Peyer's patch (tissue), 4 donors: ENCODE data around the gene UNC13D.
A peak's percentile ranks its signal among the peaks of the same experiment; 100 is the strongest.

Source experiments
- CTCF ChIP-seq, 6 experiments: fragments of 450-650 bp in 4 of 6; fragments of 200-600 bp in 2 of 6; sonication (generic) in 1 of 6; IDR thresholded peaks; one replicate each; pipeline ENCODE4 v1.5.1; 2017 to 2019; ENCODE audit warnings: antibody characterized with exemption in 6 of 6, mild to moderate bottlenecking in 3 of 6, moderate library complexity in 1 of 6
- POLR2A ChIP-seq, 2 donors: fragments of 450-650 bp; IDR thresholded peaks; one replicate each; pipeline ENCODE4 v1.5.1; 2017; ENCODE audit warnings: antibody characterized with exemption in 2 of 2, mild to moderate bottlenecking in 2 of 2, moderate library complexity in 2 of 2

- TF ChIP-seq CTCF (IDR thresholded peaks at IDR 0.05), result peak in 4 of 6 experiments; percentile 17 to 35 (median 22)
- TF ChIP-seq POLR2A (IDR thresholded peaks at IDR 0.05), result peak; percentile 45 to 52
Observed at GRCh38 chr17:75876190-75876937, 32.2 kb upstream of the UNC13D start.
